Measurements from ENCODE around the gene PACRG. TPM values are rescaled to one million over a fixed set of nuclear protein-coding genes. Genes with fewer than 3 reads are reported as not detected.

The PACRG gene
- total RNA-seq, 1 experiment from 2014 or later: 0.26 TPM

DNA sequence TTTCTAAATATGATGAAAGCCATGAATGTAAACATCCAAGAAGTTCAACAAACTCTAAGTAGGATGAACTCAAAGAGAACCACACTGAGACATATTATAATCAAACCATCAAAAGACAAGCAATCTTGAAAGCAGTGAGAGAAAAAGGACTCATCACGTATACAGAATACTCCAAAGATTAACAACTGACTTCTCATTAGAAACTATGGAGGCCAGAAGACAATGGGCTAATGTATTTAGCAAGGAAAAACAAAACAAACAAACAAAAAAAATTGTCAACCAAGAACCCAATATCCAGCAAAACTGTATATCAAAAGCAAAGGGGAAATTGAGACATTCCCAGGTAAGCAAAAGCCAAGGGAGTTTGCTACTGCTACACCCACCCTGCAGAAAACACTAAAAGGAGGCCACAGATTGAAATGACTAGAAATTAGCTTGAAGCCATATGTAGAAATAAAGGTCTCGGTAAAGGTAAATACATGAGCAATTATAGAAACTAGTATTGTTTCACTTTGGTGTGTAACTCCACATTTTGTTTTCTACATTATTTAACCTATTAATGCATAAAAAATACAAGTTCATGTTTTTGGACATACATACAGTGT is 385.7 kb downstream of the PACRG start:
- H2BK120ac ChIP-seq (ENCODE audit: low read depth, low read length, poor library complexity, severe bottlenecking): no peak overlapping the region
- DNase-seq: no peak
- H3K14ac ChIP-seq (ENCODE audit: insufficient read depth, low read length): no peak overlapping the region
- no peaks in the 10 kb centered on the region for H3K4me1 ChIP-seq (ENCODE audit: insufficient read depth, low read length)
- H3K18ac ChIP-seq (ENCODE audit: insufficient read length, low read depth, low read length): no peak overlapping the region
- H3K27me3 ChIP-seq (ENCODE audit: insufficient read depth, low read length): no peaks in the 10 kb centered on the region
- H3K23me2 ChIP-seq (ENCODE audit: insufficient read length, low read depth, low read length, poor library complexity, severe bottlenecking): no peaks in the 10 kb centered on the region
- H3K4ac ChIP-seq (ENCODE audit: low read depth, low read length): no peak overlapping the region
- no peak overlapping the region for H3K56ac ChIP-seq (ENCODE audit: insufficient read length, low read depth, low read length)
- H3K36me3 Mint-ChIP-seq (ENCODE audit: insufficient read depth in 1 of 3, low read depth in 3 of 3): peaks cover 9 to 14% (median 10%) of the 10 kb centered on the region in 3 experiments
- no peak overlapping the region for H2BK12ac ChIP-seq (ENCODE audit: insufficient read length, low read depth, low read length)
- H3K27ac Mint-ChIP-seq: no peak overlapping the region
- H3K9me3 Mint-ChIP-seq: peaks cover 13 to 24% of the 10 kb centered on the region in 2 experiments
- no peaks in the 10 kb centered on the region for H3K79me1 ChIP-seq (ENCODE audit: insufficient read depth, low read depth, low read length, poor library complexity, severe bottlenecking)
- no peaks in the 10 kb centered on the region for H3K4me1 Mint-ChIP-seq
- no peak overlapping the region for H2BK5ac ChIP-seq (ENCODE audit: insufficient read length, low read length)
- no peak overlapping the region for H4K91ac ChIP-seq (ENCODE audit: insufficient read length, low read depth, low read length)
- no peak overlapping the region for H3K9ac ChIP-seq (ENCODE audit: extremely low read depth, insufficient read length, low read length)
- H2BK20ac ChIP-seq (ENCODE audit: low read depth, low read length, poor library complexity, severe bottlenecking): no peak overlapping the region
- no peak overlapping the region for H2BK15ac ChIP-seq (ENCODE audit: low read depth, low read length)
- no peak overlapping the region for H3K27ac ChIP-seq (ENCODE audit: insufficient read length, low read depth, low read length)
- H3K79me2 ChIP-seq (ENCODE audit: insufficient read depth, low read length): no peaks in the 10 kb centered on the region
- no peak overlapping the region for H2AFZ ChIP-seq (ENCODE audit: low read length)
- H3K9me3 ChIP-seq (ENCODE audit: control insufficient read depth, low read depth, low read length): no peaks in the 10 kb centered on the region
- no peak overlapping the region for H4K5ac ChIP-seq (ENCODE audit: insufficient read length, low read depth, low read length)
- H4K20me1 ChIP-seq (ENCODE audit: control insufficient read depth, insufficient read depth, insufficient read length): no peaks in the 10 kb centered on the region
- peaks cover 3% of the 10 kb centered on the region for H3K27me3 Mint-ChIP-seq (ENCODE audit: low read depth)
- H3K4me2 ChIP-seq (ENCODE audit: insufficient read depth, insufficient read length, low read length): no peak overlapping the region
- TF ChIP-seq, protein P1, sequence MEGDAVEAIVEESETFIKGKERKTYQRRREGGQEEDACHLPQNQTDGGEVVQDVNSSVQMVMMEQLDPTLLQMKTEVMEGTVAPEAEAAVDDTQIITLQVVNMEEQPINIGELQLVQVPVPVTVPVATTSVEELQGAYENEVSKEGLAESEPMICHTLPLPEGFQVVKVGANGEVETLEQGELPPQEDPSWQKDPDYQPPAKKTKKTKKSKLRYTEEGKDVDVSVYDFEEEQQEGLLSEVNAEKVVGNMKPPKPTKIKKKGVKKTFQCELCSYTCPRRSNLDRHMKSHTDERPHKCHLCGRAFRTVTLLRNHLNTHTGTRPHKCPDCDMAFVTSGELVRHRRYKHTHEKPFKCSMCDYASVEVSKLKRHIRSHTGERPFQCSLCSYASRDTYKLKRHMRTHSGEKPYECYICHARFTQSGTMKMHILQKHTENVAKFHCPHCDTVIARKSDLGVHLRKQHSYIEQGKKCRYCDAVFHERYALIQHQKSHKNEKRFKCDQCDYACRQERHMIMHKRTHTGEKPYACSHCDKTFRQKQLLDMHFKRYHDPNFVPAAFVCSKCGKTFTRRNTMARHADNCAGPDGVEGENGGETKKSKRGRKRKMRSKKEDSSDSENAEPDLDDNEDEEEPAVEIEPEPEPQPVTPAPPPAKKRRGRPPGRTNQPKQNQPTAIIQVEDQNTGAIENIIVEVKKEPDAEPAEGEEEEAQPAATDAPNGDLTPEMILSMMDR (conservative IDR thresholded peaks at IDR 0.05): no peak
- H3K4me3 Mint-ChIP-seq: no peak overlapping the region
- H4K8ac ChIP-seq (replicated peaks; ENCODE audit: insufficient read length, low read depth, low read length): no peak overlapping the region
- H2AK5ac ChIP-seq (ENCODE audit: insufficient read length, low read length): no peak overlapping the region
- no CpG with 5 or more reads among the region's 2 CpGs for WGBS (ENCODE audit: extremely low coverage, insufficient read length, low lambda C conversion rate)
- no peak overlapping the region for H3T11ph ChIP-seq (ENCODE audit: low read length)
- H3K23ac ChIP-seq (ENCODE audit: insufficient read length, low read depth, low read length): no peak overlapping the region
